ENCODE data around the gene CERK. TPM values are rescaled to one million over a fixed set of nuclear protein-coding genes. Genes with fewer than 3 reads are reported as not detected.
A peak's percentile ranks its signal among the peaks of the same experiment; 100 is the strongest.
"Not testable (repeated sequence)": the region's sequence is repeated elsewhere in the genome, so short reads cannot be mapped to it uniquely, and the experiment has no call there.

The CERK gene
- total RNA-seq, 1 donor from 2014 or later, result 26.1 TPM

DNA sequence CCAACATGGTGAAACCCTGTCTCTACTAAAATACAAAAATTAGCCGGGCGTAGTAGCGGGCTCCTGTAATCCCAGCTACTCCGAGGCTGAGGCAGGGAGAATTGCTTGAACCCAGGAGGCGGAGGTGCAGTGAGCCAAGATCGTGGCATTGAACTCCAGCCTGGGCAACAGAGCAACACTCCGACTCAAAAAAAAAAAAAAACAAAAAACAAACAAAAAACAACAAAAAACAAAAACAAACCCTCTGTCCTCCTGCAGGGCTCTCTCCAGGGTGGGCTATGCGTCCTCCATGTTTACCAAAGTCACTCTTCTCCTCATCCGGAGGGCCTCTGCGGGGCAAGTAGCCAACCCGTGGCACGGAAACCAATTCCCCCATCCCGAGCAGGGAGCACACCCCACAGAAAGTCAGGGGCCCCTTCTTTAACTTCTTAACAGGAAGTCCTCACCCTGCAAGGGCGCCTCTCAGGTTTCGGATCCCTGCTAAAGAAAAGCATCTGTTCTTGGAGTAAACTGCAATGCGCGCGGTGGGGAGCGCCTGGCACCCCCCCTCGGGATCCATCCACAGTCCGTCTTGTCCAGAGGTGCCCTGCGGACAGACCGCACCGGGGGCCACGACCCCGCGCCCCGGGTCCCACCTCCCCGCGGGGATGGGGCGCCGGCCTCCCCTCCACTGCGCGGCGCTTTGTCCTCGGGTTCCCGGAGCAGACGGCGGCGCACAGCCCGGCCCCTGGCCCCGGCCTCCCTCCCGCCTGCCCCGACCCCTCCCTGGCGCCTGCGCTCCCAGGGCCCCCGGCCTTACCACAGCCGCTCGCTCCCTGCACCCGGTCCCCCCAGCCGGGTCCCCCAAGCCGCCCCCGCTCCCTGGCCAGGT, 712 bp downstream of the CERK start:
- ATAC-seq (peak; percentile 13 to 40), DNase-seq (no peak)
- no peaks in the 10 kb centered on the region for H3K9me3 ChIP-seq
- H3K36me3 ChIP-seq, result no peaks in the 10 kb centered on the region
- no peaks in the 10 kb centered on the region for H3K27me3 ChIP-seq (ENCODE audit: low read depth)
- peak overlapping the region; percentile 84 for H3K27ac ChIP-seq
- intact Hi-C loops (cut with DNase I), result no loop called here
- H3K4me3 ChIP-seq, result peak overlapping the region; percentile 89
- H3K4me1 ChIP-seq, result peaks cover 64% of the 10 kb centered on the region
- TF ChIP-seq, protein P1, sequence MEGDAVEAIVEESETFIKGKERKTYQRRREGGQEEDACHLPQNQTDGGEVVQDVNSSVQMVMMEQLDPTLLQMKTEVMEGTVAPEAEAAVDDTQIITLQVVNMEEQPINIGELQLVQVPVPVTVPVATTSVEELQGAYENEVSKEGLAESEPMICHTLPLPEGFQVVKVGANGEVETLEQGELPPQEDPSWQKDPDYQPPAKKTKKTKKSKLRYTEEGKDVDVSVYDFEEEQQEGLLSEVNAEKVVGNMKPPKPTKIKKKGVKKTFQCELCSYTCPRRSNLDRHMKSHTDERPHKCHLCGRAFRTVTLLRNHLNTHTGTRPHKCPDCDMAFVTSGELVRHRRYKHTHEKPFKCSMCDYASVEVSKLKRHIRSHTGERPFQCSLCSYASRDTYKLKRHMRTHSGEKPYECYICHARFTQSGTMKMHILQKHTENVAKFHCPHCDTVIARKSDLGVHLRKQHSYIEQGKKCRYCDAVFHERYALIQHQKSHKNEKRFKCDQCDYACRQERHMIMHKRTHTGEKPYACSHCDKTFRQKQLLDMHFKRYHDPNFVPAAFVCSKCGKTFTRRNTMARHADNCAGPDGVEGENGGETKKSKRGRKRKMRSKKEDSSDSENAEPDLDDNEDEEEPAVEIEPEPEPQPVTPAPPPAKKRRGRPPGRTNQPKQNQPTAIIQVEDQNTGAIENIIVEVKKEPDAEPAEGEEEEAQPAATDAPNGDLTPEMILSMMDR (IDR thresholded peaks at IDR 0.05), result no peak

DNA sequence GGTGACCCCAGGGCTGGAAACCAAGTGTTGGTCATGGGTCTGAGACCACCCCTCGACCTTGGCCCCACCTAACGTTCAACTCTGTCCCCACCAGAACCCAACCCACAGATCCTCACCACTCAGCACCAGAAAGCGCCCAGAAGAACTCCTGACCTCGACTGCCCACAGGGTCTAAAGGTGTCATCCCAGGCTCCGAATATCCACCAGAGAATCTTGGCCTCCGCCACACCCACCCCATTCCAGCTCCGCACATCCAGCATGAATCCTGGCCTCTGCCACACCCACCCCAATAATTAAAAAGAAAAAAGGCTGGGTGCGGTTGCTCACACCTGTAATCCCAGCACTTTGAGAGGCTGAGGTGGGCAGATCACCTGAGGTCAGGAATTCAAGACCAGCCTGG, 1.3 kb downstream of the CERK start:
- TF ChIP-seq, protein P1 (IDR thresholded peaks at IDR 0.05), result no peak
- Histone ChIP-seq H3K4me3 (peak overlapping the region; percentile 89), H3K27me3 (ENCODE audit: low read depth) (no peaks in the 10 kb centered on the region), H3K36me3 (peaks cover 4% of the 10 kb centered on the region), H3K9me3 (no peaks in the 10 kb centered on the region), H3K27ac (peak overlapping the region; percentile 84), H3K4me1 (peaks cover 66% of the 10 kb centered on the region)
- intact Hi-C loops (cut with DNase I), result no loop called here
- DNase-seq (no peak), ATAC-seq (no peak)

DNA sequence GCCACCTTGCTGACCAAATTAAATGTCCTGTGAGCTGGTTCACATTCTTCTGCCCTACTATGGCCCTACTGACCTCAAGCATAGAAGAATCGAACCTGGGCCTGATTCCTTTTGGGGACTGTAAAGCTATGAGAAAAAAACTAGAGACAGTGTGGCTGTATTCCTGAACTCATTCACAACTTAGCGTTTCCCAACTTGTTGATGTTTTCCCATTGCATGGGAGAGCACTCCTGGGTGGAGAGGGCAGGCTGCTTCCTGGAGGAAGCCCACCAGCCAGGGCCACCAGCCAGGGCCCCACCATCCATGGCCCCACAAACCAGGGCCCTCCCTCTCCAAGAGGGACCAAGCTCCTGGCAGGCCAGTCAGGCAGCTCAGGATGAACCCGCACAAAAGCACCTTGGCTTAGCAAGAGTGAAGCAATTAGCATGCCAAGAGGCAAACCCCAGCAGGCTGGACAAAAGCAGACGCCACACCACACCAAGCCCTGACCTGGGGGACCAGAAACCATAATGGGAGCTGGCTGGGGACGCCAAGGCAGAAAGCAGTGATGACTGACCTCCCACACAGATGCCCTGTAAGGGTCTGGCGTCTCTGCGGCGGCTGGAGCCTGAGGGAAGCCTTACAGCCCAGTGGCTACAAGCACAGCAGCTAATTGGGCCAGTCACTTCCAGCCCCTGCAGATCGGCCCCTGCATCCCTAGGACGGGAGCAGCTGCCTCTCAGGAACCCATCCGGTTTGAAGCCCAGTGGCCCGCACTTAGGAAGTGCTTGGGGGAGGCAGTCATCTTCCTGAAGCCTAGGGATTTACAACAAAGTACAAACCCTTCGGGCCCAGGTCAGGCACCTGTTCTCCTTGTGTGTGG, 2.1 kb downstream of the CERK start:
- intact Hi-C loops (cut with DNase I), result no loop called here
- no peak for DNase-seq

DNA sequence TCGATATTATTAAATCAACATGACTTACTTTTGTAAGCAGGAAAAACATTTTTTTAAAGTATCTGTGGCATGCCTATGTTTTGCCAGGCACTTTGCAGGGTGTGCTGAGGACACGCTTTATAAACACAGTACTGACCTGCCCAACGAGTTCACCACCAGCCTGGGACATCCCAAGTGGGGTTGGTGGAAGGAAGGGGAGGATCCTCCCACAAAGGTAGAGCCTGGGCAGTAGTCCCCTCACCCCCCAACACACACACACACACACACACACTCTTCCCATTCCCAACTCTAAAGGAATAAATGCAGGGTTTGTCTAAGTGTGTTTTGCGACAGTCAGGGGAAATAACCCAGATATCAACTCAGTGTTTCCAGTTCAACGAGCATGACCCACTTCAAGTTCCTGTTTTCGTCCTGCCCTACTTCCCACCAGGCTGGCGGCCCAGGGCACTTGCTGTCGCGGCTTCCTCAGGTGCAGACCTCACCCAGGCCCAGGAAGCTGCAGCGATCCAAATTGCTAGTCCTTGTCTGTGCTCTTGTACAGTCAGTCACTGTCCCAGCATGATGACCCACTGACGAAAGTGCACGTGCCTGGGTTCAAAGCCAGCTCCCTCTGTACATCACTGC, 3.1 kb downstream of the CERK start:
- DNase-seq, result peak; percentile 79
- H3K9me3 ChIP-seq, result no peaks in the 10 kb centered on the region
- peak; percentile 39 to 48 for ATAC-seq
- H3K4me1 ChIP-seq, result peaks cover 77% of the 10 kb centered on the region
- peak overlapping the region; percentile 84 for H3K27ac ChIP-seq
- peak overlapping the region; percentile 89 for H3K4me3 ChIP-seq
- TF ChIP-seq, protein P1 (IDR thresholded peaks at IDR 0.05), result no peak
- intact Hi-C loops (cut with DNase I), result no loop called here
- H3K27me3 ChIP-seq (ENCODE audit: low read depth), result no peaks in the 10 kb centered on the region
- peaks cover 8% of the 10 kb centered on the region for H3K36me3 ChIP-seq

More for the DNA sequence above, 2.1 kb downstream of the CERK start:
- Histone ChIP-seq H3K27ac (peak overlapping the region; percentile 84), H3K4me1 (peaks cover 73% of the 10 kb centered on the region), H3K36me3 (peaks cover 8% of the 10 kb centered on the region), H3K27me3 (ENCODE audit: low read depth) (no peaks in the 10 kb centered on the region), H3K4me3 (peak overlapping the region; percentile 89), H3K9me3 (no peaks in the 10 kb centered on the region)
- TF ChIP-seq, protein P1 (IDR thresholded peaks at IDR 0.05), result no peak
- no peak for ATAC-seq

DNA sequence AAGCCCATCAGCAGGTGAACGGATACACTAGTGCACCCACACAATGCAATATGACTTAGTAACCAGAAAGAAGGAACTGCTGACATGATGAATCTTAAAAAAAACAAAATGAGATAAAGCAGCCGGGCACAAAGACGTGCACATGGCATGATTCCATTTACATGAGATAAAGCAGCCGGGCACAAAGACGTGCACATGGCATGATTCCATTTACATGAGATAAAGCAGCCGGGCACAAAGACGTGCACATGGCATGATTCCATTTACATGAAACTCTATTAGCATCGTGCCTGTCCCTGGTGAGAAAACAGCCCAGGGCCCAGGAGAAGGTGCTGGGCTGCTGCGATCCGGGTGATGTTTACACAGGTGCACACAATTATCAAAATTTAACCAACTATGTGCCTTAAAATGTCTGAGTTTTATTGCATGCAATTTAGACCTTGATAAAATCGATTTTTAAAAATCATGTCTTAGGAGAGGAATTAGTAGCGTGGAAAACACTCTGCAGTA, 3.8 kb downstream of the CERK start:
- H3K4me3 ChIP-seq; H3K36me3 ChIP-seq; DNase-seq; H3K27ac ChIP-seq; H3K27me3 ChIP-seq (ENCODE audit: low read depth); ATAC-seq; intact Hi-C loops (cut with DNase I); H3K9me3 ChIP-seq: not testable (repeated sequence)
- H3K4me1 ChIP-seq, result peaks cover 72% of the 10 kb centered on the region
